Gastroesophageal sphincter (tissue), 4 donors: ENCODE results near the gene CPED1. TPM values are rescaled to one million over a fixed set of nuclear protein-coding genes. Genes with fewer than 3 reads are reported as not detected.

ENCODE experiments used
- ATAC-seq: fragments of 150-250 bp; one replicate; pipeline ENCODE4 v1.9.1; 2016; ENCODE audit warnings: mild to moderate bottlenecking, moderate library complexity
- H3K27ac ChIP-seq, 4 donors: fragments of 200-600 bp; sonication (generic) in 3 of 4; 1 replicate in 3 of 4; 2 replicates in 1 of 4; pipeline ENCODE4 v1.5.1; 2016 to 2019
- H3K27me3 ChIP-seq: fragments of 200-600 bp; sonication (generic); one replicate; pipeline ENCODE4 v1.5.1; 2019
- H3K36me3 ChIP-seq, 2 donors: fragments of 200-600 bp; sonication (generic); one replicate each; pipeline ENCODE4 v1.5.1; 2019; ENCODE audit warnings: control low read depth in 1 of 2
- H3K4me1 ChIP-seq, 3 donors: fragments of 200-600 bp; sonication (generic); 1 replicate in 2 of 3; 2 replicates in 1 of 3; pipeline ENCODE4 v1.5.1; 2016 to 2019; ENCODE audit warnings: control low read depth in 2 of 3
- H3K4me3 ChIP-seq, 2 donors: fragments of 200-600 bp; sonication (generic); one replicate each; pipeline ENCODE4 v1.5.1; 2019; ENCODE audit warnings: mild to moderate bottlenecking in 1 of 2, moderate library complexity in 1 of 2
- H3K9me3 ChIP-seq, 3 donors: fragments of 200-600 bp; sonication (generic); one replicate each; pipeline ENCODE4 v1.5.1; 2017 to 2019; ENCODE audit warnings: control low read depth in 2 of 3
- EP300 ChIP-seq: sonication (generic); formaldehyde crosslinking; IDR thresholded peaks from one replicate; pipeline ENCODE4 v1.6.1; 2017; ENCODE audit warnings: antibody characterized with exemption, mild to moderate bottlenecking
- POLR2A ChIP-seq, 2 donors: fragments of 450-650 bp; IDR thresholded peaks; one replicate each; pipeline ENCODE4 v1.6.1; 2017; ENCODE audit warnings: antibody characterized with exemption in 2 of 2, mild to moderate bottlenecking in 2 of 2, moderate library complexity in 1 of 2
- POLR2AphosphoS5 ChIP-seq: sonication (generic); formaldehyde crosslinking; IDR thresholded peaks from one replicate; pipeline ENCODE4 v1.6.1; 2017; ENCODE audit warnings: antibody characterized with exemption
- WGBS, 2 donors: methylation state at CpG; one replicate each; pipeline ENCODE4 v1.1.5; 2018; ENCODE audit warnings: low coverage in 1 of 2; 5-methylcytosine and 5-hydroxymethylcytosine counted together
- total RNA-seq, 4 donors: library from RNA; depleted of rRNA; stranded (reverse); fragments of >200 nt; gene quantifications; one replicate each; pipeline ENCODE4 v1.1.0, GENCODE V29; 2016
- TF ChIP-seq, protein P1 (sequence below), 4 experiments: fragments of 200-600 bp in 2 of 4; fragments of 450-650 bp in 2 of 4; sonication (generic) in 1 of 4; IDR thresholded peaks; one replicate each; pipeline ENCODE4 v1.5.1; 2017 to 2019; ENCODE audit warnings: antibody characterized with exemption in 4 of 4, mild to moderate bottlenecking in 2 of 4, moderate library complexity in 2 of 4

CPED1 gene
- total RNA-seq, 4 donors from 2014 or later: 35.1 to 97.7 (median 60.5) TPM

DNA sequence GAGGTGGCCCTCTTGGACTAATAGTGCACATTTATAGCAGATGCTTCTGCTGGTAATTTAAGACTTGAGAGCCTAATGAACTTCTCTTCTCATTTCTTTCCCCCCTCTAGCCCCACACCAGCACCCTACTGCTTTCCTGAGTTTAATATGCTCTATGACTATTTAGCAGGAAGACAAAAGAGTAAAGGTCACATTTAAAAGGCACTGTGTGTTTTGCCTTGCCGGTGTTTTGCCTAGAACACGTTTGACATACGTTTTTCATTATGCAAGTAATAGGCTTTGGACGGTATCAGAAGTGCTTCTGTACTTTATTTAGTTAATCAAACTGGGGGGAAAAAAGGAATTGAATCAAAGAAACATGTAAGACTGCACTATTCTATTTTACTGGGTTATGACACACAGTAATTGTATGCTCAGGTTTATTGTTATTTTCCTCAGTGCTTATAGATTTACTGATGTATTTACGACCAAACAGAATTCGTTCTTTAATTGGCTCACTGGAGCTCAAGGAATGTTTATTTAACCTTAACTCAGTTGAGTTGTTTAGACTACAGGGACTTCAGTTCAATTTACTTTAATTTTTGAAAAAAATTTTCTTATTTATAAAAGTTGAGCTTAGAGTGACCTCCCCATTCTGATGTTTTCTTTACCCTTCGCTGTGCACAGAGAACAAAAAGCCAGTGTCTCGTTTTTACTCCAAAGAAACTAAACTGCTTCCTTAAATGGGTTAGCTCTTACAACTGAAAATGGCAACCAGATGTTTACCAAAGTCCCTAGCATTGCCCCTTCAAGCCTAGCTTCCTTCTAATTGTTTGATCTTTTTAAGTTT lies 35.4 kb downstream of the CPED1 start:
- Histone ChIP-seq H3K36me3 (no peaks in the 10 kb centered on the region), H3K9me3 (no peaks in the 10 kb centered on the region), H3K27ac (peak overlapping the region; percentile 58 to 69 (median 66)), H3K27me3 (no peaks in the 10 kb centered on the region), H3K4me3 (no peak overlapping the region), H3K4me1 (peaks cover 8 to 78% (median 9%) of the 10 kb centered on the region in 3 donors)
- TF ChIP-seq POLR2AphosphoS5 (no peak), POLR2A (IDR thresholded peaks at IDR 0.05) (no peak), EP300 (no peak)
- TF ChIP-seq, protein P1, sequence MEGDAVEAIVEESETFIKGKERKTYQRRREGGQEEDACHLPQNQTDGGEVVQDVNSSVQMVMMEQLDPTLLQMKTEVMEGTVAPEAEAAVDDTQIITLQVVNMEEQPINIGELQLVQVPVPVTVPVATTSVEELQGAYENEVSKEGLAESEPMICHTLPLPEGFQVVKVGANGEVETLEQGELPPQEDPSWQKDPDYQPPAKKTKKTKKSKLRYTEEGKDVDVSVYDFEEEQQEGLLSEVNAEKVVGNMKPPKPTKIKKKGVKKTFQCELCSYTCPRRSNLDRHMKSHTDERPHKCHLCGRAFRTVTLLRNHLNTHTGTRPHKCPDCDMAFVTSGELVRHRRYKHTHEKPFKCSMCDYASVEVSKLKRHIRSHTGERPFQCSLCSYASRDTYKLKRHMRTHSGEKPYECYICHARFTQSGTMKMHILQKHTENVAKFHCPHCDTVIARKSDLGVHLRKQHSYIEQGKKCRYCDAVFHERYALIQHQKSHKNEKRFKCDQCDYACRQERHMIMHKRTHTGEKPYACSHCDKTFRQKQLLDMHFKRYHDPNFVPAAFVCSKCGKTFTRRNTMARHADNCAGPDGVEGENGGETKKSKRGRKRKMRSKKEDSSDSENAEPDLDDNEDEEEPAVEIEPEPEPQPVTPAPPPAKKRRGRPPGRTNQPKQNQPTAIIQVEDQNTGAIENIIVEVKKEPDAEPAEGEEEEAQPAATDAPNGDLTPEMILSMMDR (IDR thresholded peaks at IDR 0.05): no peak
- whole genome bisulfite sequencing, 2 donors: 41 to 47% methylated on average over 7 to 8 of the region's 8 CpGs
- no peak for ATAC-seq

DNA sequence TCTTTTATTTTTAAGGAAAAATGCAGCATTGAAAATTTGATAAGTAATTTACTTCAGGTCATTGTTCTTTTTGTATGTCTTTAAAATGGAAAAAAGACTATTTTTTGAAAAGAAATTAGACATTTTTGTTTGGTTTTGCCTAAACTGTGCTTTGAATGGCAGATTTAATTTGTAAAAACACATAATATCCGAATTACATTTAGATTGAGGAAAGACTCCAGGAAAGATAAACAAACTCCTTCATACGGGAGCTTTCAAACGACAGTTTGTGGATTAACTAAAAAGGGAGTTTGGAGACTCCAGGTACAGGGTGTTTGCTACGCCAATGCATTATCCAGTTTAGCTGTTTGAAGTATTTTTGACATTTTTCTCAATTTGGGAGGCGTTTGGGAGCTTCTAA lies 36.1 kb downstream of the CPED1 start:
- no peak for ATAC-seq
- H3K27ac ChIP-seq: peak overlapping the region; percentile 58 to 69 (median 66)
- no peak for TF ChIP-seq POLR2A (IDR thresholded peaks at IDR 0.05)
- no peak for TF ChIP-seq EP300
- TF ChIP-seq POLR2AphosphoS5: no peak
- TF ChIP-seq, protein P1 (IDR thresholded peaks at IDR 0.05): no peak
- H3K4me1 ChIP-seq: peaks cover 8 to 71% (median 9%) of the 10 kb centered on the region in 3 donors
- H3K36me3 ChIP-seq: no peaks in the 10 kb centered on the region
- WGBS, 2 donors: 10 to 18% methylated on average over 5 of the region's 5 CpGs
- H3K4me3 ChIP-seq: no peak overlapping the region
- no peaks in the 10 kb centered on the region for H3K27me3 ChIP-seq
- no peaks in the 10 kb centered on the region for H3K9me3 ChIP-seq

DNA sequence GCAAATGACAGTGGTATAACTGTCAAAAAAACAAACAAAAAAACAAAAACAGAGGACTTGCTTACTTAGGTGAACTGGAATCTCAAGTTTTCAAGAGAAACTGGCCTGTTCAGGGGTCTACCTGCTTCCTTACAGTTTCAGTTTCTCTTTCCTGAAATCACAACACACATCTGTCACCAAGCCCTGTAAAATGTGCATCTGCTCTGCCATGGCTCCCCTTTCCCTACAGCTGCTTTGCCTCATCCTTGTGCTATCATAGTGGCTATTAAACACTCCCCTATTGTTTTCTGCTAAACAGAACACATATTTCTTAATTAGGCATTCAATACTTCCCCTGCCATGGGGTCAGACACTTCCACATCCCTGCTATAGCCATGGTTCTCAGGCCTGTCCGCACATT lies 37.6 kb downstream of the CPED1 start:
- Histone ChIP-seq H3K4me1 (peaks cover 8 to 61% (median 9%) of the 10 kb centered on the region in 3 donors), H3K27me3 (no peaks in the 10 kb centered on the region), H3K36me3 (no peaks in the 10 kb centered on the region), H3K4me3 (no peak overlapping the region), H3K27ac (no peak overlapping the region), H3K9me3 (no peaks in the 10 kb centered on the region)
- TF ChIP-seq, protein P1 (IDR thresholded peaks at IDR 0.05): no peak
- no peak for TF ChIP-seq EP300
- no peak for TF ChIP-seq POLR2AphosphoS5
- no peak for ATAC-seq
- WGBS, 2 donors: 88 to 100% methylated on average over 1 of the region's 1 CpG

- WGBS, 2 donors: 85 to 100% methylated on average over 2 to 3 of the region's 3 CpGs
- Histone ChIP-seq H3K36me3 (no peaks in the 10 kb centered on the region), H3K4me1 (peaks cover 8 to 56% (median 9%) of the 10 kb centered on the region in 3 donors), H3K27ac (no peak overlapping the region), H3K9me3 (no peaks in the 10 kb centered on the region), H3K4me3 (no peak overlapping the region), H3K27me3 (no peaks in the 10 kb centered on the region)
- TF ChIP-seq, protein P1 (IDR thresholded peaks at IDR 0.05): no peak
- TF ChIP-seq EP300 (no peak), POLR2AphosphoS5 (no peak), POLR2A (IDR thresholded peaks at IDR 0.05) (no peak)
- ATAC-seq: no peak
Observed at GRCh38 chr7:121026577-121027111, 38.1 kb downstream of the CPED1 start.
